RWPE2 (cell line): ENCODE measurements around the gene ANKRD13B.

Experiments
- ATAC-seq: fragments of 200-7000 bp; cut with Tn5 transposase; 3 replicates; pipeline ENCODE4 v1.9.1; 2021; ENCODE audit warnings: low read depth
- DNase-seq: peaks from one replicate; pipeline ENCODE4 v3.0.0-alpha.2; 2020; ENCODE audit warnings: low spot score
- H3K27ac ChIP-seq: fragments of 450-650 bp; 2 replicates; pipeline ENCODE4 v1.5.1; 2017; ENCODE audit warnings: mild to moderate bottlenecking; ENCODE audit not compliant: poor library complexity, severe bottlenecking
- H3K27me3 ChIP-seq: fragments of 250-450 bp; sonication (Bioruptor Pico); 2 replicates; pipeline ENCODE4 v1.5.1; 2021; ENCODE audit warnings: mild to moderate bottlenecking, moderate library complexity; ENCODE audit not compliant: insufficient read depth, poor library complexity, severe bottlenecking
- H3K36me3 ChIP-seq: fragments of 250-450 bp; sonication (Bioruptor Pico); 2 replicates; pipeline ENCODE4 v1.5.1; 2020; ENCODE audit warnings: low read depth, mild to moderate bottlenecking, moderate library complexity
- H3K4me1 ChIP-seq: fragments of 250-450 bp; sonication (Bioruptor Pico); 2 replicates; pipeline ENCODE4 v1.5.1; 2021; ENCODE audit warnings: mild to moderate bottlenecking, moderate library complexity; ENCODE audit not compliant: insufficient read depth, poor library complexity, severe bottlenecking
- H3K4me3 ChIP-seq: fragments of 250-450 bp; sonication (Bioruptor Pico); 2 replicates; pipeline ENCODE4 v1.5.1; 2021; ENCODE audit warnings: mild to moderate bottlenecking, moderate library complexity; ENCODE audit not compliant: severe bottlenecking
- H3K9me3 ChIP-seq: fragments of 250-450 bp; sonication (Bioruptor Pico); 2 replicates; pipeline ENCODE4 v1.5.1; 2021; ENCODE audit warnings: mild to moderate bottlenecking, moderate library complexity; ENCODE audit not compliant: severe bottlenecking
- CTCF ChIP-seq: fragments of 450-650 bp; IDR thresholded peaks from one replicate; pipeline ENCODE4 v1.5.1; 2017; ENCODE audit warnings: mild to moderate bottlenecking, moderate library complexity; ENCODE audit not compliant: poor library complexity, severe bottlenecking

Gene ANKRD13B

GRCh38 chr17:29607557-29608195 is 14.7 kb downstream of the ANKRD13B start:
- no peak for TF ChIP-seq CTCF
- H3K36me3 ChIP-seq: no peaks in the 10 kb centered on the region
- DNase-seq (peak; percentile 41), ATAC-seq (no peak)
- H3K4me3 ChIP-seq: no peak overlapping the region
- H3K9me3 ChIP-seq: no peaks in the 10 kb centered on the region
- H3K27me3 ChIP-seq: no peaks in the 10 kb centered on the region
- H3K27ac ChIP-seq: no peak overlapping the region
- H3K4me1 ChIP-seq: no peaks in the 10 kb centered on the region

GRCh38 chr17:29608986-29609385 is 16.1 kb downstream of the ANKRD13B start:
- no peak for TF ChIP-seq CTCF
- H3K9me3 ChIP-seq: no peaks in the 10 kb centered on the region
- no peak overlapping the region for H3K4me3 ChIP-seq
- no peaks in the 10 kb centered on the region for H3K27me3 ChIP-seq
- DNase-seq: peak; percentile 54
- no peak for ATAC-seq
- H3K4me1 ChIP-seq: no peaks in the 10 kb centered on the region
- no peaks in the 10 kb centered on the region for H3K36me3 ChIP-seq
- H3K27ac ChIP-seq: no peak overlapping the region

GRCh38 chr17:29610395-29610794 is 17.5 kb downstream of the ANKRD13B start:
- H3K4me1 ChIP-seq: no peaks in the 10 kb centered on the region
- H3K27me3 ChIP-seq: no peaks in the 10 kb centered on the region
- H3K4me3 ChIP-seq: no peak overlapping the region
- no peaks in the 10 kb centered on the region for H3K9me3 ChIP-seq
- ATAC-seq (no peak), DNase-seq (no peak)
- no peaks in the 10 kb centered on the region for H3K36me3 ChIP-seq
- H3K27ac ChIP-seq: no peak overlapping the region
- no peak for TF ChIP-seq CTCF

GRCh38 chr17:29611351-29612093 is 18.6 kb downstream of the ANKRD13B start:
- no peak for TF ChIP-seq CTCF
- no peak overlapping the region for H3K27ac ChIP-seq

GRCh38 chr17:29612094-29612403 is 19.1 kb downstream of the ANKRD13B start:
- ATAC-seq: no peak

More at GRCh38 chr17:29611351-29612093, 18.6 kb downstream of the ANKRD13B start:
- H3K9me3 ChIP-seq: no peaks in the 10 kb centered on the region
- H3K4me3 ChIP-seq: no peak overlapping the region
- DNase-seq (no peak), ATAC-seq (no peak)
- H3K4me1 ChIP-seq: no peaks in the 10 kb centered on the region
- no peaks in the 10 kb centered on the region for H3K36me3 ChIP-seq
- peaks cover 5% of the 10 kb centered on the region for H3K27me3 ChIP-seq

More at GRCh38 chr17:29612094-29612403, 19.1 kb downstream of the ANKRD13B start:
- no peaks in the 10 kb centered on the region for H3K4me1 ChIP-seq
- no peaks in the 10 kb centered on the region for H3K9me3 ChIP-seq
- peak; percentile 50 for DNase-seq
- H3K27me3 ChIP-seq: peaks cover 6% of the 10 kb centered on the region
- H3K4me3 ChIP-seq: no peak overlapping the region
- no peak overlapping the region for H3K27ac ChIP-seq
- H3K36me3 ChIP-seq: no peaks in the 10 kb centered on the region
- no peak for TF ChIP-seq CTCF
